SHP77 (cell line): ENCODE measurements around the gene ZBTB48.
A peak's percentile ranks its signal among the peaks of the same experiment; 100 is the strongest.
"Not testable (repeated sequence)": the region's sequence is repeated elsewhere in the genome, so short reads cannot be mapped to it uniquely, and the experiment has no call there.

Experiments
- DNase-seq, 2 experiments: peaks; one replicate each; lab custom pipeline; 2025; lab: John Stamatoyannopoulos, UW

ZBTB48 gene

DNA sequence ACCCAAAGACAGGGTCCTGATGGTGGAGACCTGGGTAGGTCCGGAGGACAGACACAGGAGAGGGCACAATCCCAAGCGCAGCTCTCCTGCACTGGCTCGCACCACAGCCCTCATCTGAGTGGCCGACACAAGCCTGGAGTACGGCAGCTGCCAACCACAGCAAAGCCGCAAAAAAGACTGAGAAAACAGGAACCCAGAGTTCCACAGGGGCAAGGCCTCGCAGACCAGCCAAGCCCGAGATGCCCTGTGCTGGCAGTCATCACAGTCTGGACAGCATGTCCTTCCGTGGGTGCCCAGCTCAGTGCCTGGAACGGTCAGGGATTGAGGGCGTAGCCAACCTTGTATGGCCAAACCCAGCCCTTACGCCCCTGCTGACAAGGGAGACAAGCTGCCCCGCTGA is 11.4 kb downstream of the ZBTB48 start:
- no peak for DNase-seq

DNA sequence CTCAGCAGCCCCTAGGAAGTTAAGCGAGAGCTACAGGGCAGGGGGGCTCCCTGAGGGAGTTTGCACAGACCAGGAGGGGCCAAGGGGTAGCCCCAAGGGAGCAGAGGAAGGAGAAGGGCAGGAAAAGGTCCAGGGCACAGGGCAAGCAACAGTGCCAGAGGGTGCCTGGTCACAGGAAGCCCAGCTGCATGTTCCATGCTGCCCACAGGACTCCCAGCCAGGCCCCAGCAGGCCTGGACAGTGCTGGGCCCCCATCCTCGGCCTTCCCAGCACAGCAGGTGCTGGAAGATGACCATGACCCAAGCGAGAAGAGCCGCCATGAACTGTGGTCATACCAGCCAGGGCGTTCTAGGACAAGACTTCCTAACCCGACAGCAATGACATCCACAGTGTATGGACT is 11.8 kb downstream of the ZBTB48 start:
- no peak for DNase-seq

DNA sequence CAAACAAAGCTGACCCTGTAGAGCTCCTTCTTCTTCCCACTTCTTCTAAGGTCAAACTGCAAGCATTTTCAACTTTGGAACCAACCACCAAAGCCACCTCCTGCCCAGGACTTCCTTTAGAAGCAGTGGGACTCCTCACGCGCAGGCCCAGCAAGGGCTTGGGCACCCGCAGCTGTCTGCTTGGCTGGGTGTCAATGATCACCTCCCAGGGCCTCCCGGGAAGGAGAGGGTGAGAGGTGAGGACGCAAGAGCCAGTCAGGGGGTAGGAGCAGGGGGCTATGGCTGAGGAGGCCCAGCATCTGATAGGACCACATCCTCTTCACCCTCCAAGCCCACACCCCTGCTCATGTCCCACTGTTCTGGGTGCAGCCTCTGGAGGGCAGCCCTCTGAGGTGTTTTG is 12.6 kb downstream of the ZBTB48 start:
- no peak for DNase-seq

DNA sequence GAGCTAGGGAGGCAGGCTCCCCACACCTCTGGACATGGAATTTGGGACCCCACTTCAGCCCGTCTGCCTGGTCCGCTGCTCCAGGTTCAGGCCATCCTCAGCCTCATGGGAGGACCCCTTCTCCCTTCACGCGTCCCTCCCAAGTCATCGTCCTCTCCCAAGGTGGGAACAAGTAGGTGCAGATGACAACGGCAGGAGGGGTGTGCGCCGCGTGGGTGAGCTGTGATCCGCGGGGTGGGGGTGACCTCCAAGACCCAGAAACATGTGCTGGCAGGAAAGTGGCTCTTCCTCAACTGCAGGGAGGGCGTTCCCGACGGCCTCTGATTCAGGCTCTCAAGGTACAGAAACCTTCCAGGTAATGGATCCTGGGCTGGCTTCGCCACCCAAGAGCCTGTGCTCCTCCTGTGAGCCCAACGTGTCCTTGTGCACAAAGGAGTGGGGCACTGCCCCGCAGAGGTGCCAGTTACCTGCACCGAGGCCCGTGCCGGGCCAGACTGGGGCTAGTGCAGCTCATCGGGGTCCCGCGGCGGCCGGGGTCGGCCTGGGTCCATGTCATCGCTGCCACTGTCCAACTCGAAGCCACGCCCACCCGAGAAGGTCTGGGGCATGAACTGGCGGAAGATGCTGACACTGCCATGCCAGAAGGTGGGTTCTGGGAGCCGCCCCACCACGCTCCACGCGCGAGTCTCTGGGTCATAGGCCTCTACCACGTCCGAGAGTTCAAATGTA is 13.2 kb downstream of the ZBTB48 start:
- DNase-seq = no peak

DNA sequence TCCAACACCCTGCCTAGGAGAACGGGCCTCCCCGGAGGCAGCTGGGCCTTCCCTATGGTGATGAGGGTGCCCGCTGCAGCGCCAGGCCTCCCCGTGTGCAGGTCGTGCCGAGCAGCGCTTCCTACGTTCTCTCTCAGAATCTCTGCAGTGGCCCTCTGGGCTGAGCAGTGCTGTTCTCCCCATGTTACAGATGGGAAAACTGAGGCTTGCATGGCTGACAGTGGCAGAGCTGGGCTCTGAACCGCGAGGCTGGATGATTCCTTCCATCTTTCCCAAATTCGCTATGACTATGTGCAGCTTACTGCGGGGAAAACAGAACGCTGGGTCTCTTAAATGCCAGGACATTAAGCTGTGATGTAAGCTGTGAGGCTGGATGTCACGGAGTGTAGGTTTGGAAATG is 14.0 kb downstream of the ZBTB48 start:
- no peak for DNase-seq

DNA sequence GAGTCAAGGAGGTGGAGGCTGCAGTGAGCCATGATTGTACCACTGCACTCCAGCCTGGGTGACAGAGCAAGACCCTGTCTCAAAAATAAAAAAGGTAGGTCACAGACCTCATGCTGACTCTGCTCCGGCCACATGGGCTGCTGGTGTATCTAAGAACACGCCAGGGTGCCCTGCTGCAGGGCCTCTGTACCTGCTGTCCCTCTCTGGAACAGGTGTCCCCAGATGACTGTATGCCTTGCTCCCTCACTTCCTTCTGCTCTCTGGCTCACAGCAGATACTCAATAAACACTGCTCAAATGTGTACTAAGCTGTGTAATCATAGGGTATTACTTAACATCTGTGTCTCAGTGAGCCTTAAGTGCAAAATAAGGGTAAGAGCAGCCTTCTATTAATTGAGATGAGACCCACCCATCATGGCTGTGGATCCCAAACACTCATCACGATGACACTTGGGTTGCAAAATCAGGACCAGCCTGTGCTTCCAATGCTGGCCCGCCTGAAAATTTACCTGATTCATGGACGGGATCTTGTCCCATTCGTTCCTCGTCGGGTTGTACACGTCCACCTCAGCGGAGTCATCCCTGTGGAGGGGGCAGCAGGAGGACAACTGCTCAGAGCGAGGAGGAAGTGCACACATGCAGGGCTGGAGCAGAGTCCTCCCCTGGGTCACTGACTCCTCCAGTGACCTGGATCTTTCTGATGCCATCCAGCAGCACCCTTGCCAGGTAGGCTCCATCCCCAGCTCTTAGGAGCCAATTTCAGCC is 15.4 kb downstream of the ZBTB48 start:
- no peak for DNase-seq

DNA sequence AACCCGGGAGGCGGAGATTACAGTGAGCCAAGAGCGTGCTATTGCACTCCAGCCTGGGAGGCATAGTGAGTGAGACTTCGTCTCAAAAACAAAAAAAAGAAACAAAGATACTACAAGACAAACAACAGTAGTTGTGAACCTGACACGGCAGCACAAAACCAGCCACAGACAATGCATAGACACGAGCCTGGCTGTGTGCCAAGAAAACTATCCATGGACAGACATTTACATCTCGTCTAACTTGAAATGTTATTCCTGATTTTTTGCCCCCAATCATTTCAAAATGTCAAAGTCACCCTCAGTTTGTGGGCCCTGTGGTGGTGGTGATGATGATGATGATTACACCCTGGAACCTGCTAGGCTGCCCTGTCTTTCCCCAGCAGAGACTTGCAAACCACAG is 16.6 kb downstream of the ZBTB48 start:
- no peak for DNase-seq

DNA sequence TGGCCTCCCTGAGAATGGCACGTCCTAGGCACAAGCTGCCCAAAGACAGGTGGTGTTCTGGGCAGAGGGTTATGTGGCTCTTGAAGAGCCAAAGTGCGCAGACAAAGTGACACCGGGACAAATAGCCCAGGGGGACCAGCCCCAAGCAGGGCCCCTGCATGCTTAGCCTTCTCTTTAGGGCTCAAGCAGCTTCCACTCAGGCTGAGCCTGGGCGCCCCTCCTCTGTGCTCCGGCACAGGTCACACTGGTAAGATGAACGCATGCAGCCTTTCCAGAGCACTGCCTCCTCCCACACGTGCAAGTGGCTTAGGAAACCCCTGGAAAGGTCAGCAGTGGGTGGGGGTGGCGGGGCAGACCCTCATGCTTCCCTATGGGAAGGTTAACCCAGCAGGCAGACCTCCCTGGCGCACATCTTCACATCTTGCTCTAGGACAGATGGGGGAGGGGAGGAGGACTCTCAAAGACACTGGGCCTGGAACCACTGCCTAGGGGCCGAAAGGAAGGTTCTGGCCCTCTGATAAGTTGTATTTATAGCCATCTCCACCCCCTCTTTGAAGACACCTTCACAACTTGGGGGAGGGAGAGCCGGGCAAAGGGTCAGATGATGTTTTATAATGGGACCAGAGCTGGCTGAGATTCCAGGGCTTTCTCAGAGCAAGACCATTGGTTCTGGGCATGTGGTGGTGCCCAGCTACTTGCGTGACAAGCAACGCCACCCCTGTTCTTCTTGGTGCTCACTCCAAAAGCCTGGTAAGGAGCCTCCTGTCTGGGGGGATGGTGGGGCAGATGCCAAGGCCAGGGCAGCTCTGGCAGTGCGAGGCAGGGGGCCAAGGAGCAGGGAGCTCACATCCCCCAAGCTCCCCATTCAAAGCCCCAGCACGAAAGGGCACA is 17.3 kb downstream of the ZBTB48 start:
- no peak for DNase-seq

DNA sequence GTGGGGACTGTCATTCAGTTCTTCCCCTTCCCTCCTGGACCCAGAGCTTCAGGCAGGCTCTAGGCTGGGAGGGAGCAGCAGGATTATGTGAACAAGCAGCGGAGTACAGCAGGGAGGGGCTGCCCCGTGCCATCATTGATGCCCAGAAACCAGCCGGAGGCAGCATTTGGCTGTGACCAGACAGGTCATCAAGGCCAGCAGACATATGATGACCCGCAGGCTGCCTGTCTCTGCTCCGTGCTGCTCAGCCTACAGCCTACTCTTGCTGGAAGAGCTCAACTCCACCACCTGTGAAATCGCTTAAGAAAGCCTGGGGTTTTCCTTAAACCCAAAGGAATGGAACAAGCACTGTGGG is 18.0 kb downstream of the ZBTB48 start:
- no peak for DNase-seq

DNA sequence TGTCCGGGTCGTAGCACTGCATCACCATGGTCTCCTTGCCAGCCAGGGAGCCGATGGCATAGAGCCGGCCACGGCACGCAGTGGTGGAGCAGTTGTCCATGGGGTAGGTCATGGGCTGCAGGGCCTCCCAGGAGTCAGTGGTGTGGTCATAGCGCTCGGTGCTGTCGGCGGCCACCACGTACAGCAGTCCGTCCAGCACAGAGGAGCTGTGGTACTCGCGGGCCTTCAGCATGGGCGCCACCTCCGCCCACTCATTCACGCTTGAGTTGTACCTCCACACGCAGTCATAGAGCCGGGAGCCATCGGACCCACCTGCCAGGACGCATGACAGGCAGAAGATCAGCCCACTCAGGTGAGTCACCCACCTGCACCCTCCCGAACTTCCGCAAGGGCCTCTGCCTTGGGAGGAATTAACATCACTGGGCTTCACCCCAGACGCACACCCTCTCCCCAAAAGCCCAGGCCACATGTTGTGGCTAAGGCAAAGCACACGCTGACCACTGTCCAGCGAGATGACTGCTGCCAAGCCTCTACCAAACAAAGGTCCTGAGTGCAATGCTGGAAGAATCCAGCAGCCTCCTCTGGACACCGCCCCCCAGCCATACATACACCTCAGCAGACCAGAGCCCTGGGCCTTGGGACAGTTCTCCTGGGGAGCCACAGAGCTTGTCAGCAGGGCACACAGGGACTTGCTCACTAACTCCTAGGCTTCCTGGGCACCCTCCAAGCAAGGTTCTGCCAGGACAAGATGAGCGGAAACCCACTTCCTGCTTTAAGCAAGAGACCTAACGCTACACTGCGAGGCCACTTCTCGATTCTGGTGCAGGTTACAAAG is 19.6 kb downstream of the ZBTB48 start:
- DNase-seq = no peak

DNA sequence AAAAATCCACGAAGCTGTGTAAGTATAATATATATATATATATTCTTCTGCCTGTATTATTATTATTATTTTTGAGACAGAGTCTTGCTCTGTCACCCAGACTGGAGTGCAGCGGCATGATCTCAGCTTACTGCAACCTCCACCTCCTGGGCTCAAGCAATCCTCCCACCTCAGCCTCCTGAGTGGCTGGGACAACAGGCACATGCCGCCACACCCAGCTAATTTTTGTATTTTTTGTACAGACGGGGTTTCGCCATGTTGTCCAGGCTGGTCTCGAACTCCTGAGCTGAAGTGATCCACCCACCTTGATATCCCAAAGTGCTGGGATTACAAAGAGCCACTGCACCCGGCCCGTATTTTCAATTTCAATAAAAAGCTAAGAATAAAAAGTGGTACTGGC is 20.2 kb downstream of the ZBTB48 start:
- DNase-seq = not testable (repeated sequence)

DNA sequence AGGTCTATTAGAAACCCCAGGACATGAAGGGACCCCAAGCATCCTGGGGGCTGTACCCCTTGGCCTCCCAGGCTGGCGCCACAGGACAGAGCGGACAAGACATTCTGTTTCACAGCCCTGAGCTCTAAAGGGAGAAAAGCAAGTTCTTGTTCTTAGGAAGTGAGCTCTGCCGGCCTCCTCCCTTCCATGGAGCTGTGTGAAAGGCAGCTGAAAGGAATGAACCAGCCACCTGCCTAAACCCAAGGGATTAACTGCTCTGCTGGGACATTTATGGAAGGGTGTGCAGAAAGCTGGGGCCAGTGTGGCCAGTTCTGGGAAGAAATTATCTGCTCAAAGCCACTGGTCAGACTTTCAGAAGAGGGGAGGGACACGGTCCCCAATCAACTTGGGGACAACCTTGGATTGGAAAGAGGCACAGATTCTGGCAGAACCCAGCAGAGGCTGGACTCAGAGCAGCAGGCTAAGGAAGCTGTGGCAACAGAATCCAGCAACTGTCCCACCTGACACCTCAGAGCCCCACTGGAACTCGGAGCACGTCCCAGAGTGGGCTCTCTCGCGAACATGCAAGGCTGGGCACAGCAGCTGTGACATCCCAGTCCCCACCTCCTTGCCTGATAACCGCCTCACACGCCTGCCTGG is 20.7 kb downstream of the ZBTB48 start:
- DNase-seq = no peak

DNA sequence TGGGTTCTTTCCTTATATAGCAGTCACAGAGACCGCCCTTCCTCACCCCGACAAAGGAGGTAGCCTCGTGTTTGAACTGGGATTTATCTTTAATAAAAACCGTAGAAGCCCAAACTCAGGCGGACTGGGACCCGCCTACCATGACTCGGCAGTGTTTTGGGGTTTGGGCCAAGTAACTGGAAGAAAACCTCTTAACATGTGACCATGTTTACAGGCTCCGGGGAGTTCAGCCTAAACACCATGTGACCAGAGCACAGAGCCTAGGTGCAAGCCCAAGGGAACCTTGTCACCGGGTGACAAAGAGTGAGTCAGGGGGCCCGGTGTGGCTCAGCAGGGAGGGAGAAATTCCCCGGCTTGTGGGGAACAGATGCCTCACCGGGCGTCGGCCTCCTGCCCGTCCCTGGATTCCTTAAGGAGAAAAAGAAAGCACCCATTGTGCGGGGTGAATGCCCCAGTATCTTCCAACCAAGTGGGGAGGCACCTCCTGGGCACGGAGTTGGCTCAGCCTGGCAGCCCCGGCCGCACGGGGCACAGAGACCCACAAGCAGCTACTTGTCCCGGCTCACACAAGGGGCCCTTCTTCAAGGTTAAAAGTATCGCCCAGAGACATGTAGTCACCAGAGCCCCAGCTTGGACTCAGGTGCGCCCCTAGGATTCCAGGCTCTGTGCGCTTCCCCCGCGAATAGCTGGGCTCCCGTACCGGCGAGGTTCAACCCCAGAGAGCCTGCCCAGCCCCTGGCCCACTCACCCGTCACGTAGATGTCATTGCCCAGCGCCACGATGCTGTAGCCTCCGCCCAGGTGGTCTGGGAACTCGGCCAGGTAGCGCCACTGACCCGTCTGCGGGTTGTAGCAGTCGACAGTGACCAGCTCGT is 21.5 kb downstream of the ZBTB48 start:
- DNase-seq = no peak

DNA sequence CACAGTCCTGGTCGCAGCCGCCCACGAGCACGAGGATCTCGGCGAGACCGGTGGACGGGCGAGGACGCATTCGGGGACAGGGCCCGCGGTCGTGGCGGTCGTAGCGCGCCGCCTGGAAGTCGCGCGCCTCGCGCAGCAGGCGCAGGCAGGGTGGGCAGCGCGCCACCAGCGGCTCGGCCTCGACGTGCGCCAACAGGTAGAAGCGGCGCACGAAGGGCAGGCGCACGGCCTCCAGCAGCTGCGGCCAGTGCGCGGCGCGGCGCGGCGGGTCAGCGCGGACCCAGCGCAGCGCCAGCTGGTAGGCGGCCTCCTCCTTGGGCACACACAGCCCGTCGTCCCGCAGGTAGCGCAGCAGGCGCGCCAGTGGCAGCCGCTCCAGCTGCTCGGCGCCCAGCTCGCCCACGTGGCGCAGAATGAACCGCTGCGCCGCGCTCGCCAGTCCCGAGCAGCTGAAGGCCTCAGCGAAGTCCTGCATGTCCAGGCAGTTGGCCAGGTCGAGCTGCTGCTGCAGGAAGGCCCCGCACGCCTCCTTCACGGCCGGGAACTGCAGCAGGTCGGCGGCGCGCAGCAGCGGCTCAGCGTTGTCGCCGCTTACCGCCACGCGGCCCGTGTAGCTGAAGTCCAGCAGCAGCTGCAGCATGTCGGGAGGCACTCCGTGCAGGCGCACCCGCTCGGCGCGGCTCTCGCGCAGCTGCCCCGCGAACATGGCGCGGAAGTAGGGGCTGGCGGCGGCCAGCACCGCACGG is 22.3 kb downstream of the ZBTB48 start:
- peak; percentile 62 to 63 for DNase-seq

DNA sequence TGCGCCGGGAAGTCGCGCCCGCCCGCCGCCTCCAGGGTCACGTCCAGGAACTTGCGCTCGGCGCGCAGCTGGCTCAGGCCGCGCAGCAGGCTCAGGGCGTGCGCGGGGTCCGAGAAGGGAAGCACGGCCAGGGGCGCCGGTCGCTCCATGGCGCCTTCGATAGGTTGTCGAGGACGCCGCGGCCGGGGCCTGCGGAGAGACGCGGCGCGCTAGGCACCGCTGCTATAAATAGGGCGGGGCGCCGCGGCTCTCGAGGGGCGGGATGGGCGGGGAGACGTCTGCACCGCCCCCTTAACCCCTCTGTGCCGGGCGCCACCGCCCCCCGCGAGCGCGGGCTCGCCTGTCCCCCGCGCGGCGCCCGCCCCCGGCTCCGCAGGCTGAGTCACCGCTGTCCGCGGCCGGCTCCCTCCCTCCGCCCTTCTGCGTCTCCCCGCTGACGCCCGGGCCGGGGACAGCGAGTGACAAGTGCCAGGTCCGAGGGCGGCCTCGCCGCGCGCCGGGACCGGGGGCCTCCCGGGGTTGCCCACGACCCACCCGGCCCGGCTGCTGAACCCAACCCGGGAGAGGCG is 23.0 kb downstream of the ZBTB48 start, which contains the start of gene KLHL21:
Gene KLHL21, minus strand, starts transcription at position 201 of the 569 bp plus-strand sequence. Its CDS starts 52 bp downstream, at position 149.
- DNase-seq = peak; percentile 63 to 79

DNA sequence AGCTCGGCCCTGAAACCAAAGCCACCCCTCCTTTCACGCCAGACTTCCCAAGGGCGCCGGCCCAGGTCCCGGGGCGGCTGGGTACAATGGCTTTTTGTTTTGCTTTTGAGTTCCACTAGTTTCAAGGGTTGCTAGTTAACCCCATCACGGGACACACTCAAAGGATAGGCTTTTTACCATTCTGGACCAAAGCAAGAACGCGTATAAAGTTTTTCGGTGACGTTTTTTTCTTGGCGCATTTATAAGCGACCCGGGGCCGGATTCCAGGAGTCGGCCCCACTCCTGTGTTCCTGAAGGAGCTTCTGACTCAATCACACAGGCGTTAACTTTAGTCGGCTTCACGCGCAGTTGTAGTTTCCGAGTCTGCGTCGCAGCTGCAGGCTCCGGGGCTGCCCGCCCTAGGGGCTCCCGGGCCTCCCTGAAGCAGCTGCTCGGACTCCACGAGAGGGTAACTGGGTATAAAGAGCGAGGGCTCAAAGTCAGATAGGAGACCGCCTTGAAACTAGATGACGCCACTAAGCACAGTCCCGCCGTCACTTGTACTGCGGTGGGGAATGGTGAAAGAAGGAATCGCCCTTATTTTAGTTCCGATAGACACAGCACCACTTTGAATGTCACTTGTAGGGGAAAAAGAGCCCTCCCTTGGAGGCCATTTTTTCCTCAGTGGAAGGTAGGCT is 23.6 kb downstream of the ZBTB48 start:
- DNase-seq = no peak

DNA sequence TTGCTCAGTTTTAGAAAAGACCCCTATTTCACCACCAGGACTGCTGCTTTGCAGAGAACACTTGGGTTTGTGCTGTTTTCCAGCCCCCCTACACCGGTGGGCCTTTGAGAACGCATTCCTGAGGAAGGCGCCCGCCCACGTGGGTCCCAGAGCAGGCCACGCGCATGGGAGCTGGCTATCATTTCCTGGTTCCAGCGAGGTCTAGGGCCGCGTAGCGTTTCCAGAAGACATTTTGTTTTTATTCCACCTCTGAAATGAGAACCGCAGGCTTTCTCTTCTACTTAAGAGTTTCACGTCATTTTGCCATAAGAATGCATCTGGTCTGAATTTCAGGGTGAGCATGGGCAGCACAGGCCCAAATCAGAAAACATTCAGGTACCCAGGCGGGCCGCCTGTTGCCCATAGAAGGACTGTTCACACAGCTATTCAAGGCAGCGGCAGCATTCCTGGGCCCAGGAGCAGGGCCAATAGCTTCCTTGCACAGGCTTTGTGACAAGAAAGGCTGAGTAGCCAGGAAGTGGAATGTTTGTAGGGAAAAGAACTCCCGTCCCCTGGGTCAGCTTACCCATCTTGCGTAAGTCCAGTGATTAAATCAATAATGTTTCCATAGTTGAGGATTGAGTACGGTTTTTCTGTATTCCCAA is 24.2 kb downstream of the ZBTB48 start:
- no peak for DNase-seq
